AG04449 (cell line): ENCODE data around the gene GPR31.

Experiments
- CTCF ChIA-PET: fragments of 350-600 bp; formaldehyde crosslinking; extraction: SDS; loops from one replicate; lab custom pipeline; 2021; ENCODE audit warnings: antibody characterized with exemption; lab: Yijun Ruan, JAX
- POLR2A ChIA-PET: fragments of 400-600, 350-600 bp; formaldehyde crosslinking; extraction: SDS; loops from one replicate; lab custom pipeline; 2020; ENCODE audit warnings: antibody characterized with exemption, inconsistent platforms; lab: Yijun Ruan, JAX
- DNase-seq: peaks from one replicate; pipeline ENCODE4 v3.0.0-alpha.2; 2010; ENCODE audit warnings: low read depth, low spot score
- H3K4me3 ChIP-seq: 2 replicates; pipeline ENCODE4 v1.5.1; 2011; ENCODE audit warnings: low read depth, mild to moderate bottlenecking, control low read depth, low read length
- TF ChIP-seq, protein P1 (sequence below): IDR thresholded peaks from one replicate; pipeline ENCODE4 v1.5.1; 2011; ENCODE audit warnings: mild to moderate bottlenecking, moderate library complexity, low read length, control low read depth, inconsistent platforms; ENCODE audit not compliant: insufficient read depth; ENCODE audit errors: missing control alignments

The GPR31 gene

DNA sequence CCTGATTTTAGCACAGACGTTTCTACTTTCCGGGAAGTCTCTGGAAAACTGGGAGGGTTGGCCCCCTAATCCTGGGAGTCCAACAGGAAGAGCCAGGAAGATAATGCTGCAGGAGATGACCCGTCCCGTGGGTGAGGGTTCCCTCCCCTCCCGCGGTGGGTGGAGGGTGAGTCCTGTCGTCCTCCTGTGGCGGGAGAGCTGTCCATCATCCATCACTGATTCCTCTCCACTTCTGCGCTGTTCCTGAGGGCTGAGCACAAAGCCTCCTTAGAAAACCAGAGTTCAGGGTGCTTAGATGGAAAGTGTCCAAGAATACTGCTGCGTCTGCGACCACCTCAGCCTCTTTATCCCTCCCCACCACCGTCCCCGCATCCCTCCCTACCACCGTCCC is 40.9 kb downstream of the GPR31 start:
- TF ChIP-seq, protein P1, sequence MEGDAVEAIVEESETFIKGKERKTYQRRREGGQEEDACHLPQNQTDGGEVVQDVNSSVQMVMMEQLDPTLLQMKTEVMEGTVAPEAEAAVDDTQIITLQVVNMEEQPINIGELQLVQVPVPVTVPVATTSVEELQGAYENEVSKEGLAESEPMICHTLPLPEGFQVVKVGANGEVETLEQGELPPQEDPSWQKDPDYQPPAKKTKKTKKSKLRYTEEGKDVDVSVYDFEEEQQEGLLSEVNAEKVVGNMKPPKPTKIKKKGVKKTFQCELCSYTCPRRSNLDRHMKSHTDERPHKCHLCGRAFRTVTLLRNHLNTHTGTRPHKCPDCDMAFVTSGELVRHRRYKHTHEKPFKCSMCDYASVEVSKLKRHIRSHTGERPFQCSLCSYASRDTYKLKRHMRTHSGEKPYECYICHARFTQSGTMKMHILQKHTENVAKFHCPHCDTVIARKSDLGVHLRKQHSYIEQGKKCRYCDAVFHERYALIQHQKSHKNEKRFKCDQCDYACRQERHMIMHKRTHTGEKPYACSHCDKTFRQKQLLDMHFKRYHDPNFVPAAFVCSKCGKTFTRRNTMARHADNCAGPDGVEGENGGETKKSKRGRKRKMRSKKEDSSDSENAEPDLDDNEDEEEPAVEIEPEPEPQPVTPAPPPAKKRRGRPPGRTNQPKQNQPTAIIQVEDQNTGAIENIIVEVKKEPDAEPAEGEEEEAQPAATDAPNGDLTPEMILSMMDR, result no peak
- CTCF ChIA-PET, result no interaction called here

DNA sequence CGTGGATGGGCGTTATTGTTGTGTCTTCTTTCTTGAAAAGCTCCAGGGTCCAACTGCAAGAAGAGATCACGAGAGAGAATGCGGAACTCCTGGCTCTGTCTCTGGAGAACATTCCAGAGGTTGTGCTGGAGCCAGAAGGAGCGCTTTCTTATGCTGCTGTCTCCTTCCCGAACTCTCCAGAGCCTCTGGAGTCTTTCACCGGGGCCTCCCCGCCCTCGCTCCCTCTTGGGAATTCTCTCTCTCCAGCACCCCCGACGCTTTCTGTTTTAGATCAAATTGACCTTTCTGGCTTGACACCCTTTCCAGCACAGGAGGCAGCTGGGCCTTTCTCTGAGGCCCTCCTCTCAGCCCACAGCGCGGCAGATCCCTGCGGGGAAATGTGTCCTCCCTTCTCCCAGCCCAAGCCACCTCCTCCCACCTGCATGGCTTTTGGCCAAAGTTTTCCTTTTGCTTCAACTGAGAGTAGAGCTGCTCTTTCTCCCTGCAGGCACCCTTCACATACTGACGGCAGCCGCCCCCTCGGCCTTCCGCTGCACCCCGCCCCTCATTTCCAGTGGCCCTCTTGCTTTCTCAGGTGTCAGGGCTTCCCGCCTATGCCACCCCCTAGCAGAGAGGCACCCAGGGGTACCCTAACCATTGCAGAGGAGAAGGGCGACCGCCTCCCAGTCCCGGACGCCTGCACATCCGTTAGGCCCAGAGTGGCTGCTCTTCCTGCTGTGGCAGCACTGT is 41.5 kb downstream of the GPR31 start:
- POLR2A ChIA-PET, result no interaction called here

More for the DNA sequence above, 40.9 kb downstream of the GPR31 start:
- POLR2A ChIA-PET, result no interaction called here
- DNase-seq, result no peak
- H3K4me3 ChIP-seq, result no peak overlapping the region

DNA sequence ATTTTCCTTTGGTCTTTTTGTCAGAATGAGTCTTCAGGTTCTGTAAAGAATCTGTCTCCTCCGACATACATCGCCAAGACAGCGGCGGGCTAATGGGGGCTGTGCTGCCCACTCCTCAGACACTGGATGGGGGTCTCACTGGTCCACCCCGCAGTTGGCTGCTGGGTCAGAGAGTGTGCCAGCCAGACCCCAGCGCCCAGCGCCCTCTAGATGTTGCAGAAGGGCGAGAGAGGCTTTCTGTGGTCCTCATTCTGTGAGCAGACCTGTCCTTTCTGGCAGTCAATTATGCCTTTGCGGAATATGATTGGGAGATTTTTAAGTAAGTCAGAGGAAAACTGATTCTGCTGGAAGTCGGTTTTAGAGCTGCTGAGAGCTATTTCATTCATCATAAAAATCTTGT is 42.7 kb downstream of the GPR31 start:
- ChIA-PET POLR2A (no interaction called here), CTCF (no interaction called here)
- DNase-seq, result no peak
- no peak overlapping the region for H3K4me3 ChIP-seq
- TF ChIP-seq, protein P1, result no peak

More for the DNA sequence above, 41.5 kb downstream of the GPR31 start:
- no peak for DNase-seq
- TF ChIP-seq, protein P1, result no peak
- CTCF ChIA-PET, result no interaction called here
- no peak overlapping the region for H3K4me3 ChIP-seq

DNA sequence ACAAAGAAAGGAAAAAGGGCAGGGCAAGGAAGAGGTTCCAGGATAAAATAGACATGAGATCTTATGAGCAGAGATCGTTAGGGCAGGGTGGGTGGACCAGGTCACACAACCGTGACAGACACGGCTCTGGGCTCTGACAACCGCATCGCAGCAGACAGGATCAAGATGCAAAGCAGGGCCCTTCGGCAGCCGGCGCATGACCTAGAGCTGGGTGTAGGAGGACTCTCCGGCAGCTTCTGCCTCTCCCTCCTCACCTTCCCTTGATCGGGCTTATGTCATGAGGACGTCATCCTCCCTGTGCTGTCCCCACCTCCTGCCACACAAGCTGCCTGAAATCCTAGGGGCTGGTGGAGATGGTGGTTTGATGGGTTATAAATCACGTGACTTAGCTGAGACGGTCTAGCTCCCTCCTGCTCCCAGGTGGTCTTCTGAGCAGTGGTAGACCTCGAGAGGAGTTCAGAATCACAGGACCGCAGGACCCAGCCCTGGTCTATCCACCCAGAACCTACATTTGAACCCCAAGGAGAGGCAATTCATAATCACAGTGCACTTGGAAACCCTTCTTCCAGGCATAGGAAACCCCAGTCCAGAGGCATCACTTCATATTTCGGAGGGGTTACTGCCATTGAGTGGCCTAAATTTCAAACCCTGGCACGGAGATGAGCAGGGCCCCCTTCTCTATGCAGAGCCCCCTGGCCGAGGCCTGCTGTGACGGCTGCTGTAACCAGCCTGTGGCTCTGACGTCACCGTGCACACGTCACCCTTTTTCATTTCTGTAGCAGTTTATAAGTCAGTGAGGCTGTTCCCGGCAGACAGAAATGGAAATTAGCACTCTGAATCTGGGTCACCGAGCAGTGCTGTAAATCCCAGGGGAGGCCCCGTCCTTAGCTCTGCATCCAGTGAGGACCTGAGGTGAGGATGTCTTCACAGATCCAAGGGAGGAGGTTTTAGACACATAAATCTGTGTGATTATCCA is 43.6 kb downstream of the GPR31 start:
- TF ChIP-seq, protein P1, result no peak
- no peak for DNase-seq
- H3K4me3 ChIP-seq, result no peak overlapping the region
- POLR2A ChIA-PET, result no interaction called here
- CTCF ChIA-PET, result no interaction called here

DNA sequence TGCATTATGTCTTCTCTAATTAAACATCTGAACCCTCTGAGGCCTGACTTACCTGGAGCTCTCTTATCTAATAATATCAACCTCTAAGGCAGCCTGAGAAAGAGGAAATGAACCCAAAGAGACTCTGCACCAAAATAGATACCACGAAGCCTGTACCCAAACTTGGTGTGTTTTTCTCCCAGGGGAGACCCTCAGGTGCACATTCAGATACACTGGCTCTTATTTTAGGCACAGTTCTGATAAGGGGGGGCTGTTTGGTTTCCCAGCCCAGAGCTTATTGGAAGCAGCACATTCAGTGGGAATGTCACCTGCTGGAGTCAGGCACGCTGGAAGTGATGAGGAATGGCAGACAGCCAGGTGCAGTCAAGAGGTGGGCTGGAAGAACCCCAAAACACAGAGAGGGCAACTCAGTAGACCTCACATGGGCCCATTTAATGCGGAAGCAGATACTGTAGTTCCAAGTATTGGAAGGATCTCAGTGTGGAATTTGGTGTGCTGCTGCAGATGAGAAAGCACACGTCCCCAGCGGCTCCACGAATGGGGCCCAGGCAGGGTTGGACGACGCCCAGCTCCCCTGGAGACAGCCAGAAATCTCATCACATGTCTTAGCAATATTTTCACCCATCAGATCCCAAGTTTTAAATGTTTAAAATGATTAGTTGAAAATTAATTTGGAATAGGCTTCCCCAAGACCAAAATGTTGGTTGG is 44.6 kb downstream of the GPR31 start:
- H3K4me3 ChIP-seq, result no peak overlapping the region
- CTCF ChIA-PET, result no interaction called here
- TF ChIP-seq, protein P1, result no peak
- no peak for DNase-seq
- POLR2A ChIA-PET, result no interaction called here
